Activated T-cell treated with anti-CD3 and anti-CD28 coated beads, Interleukin-2, amount 50 U/mL, for 24 hours (primary cell): Measurements from ENCODE around the gene KDELR3.

ENCODE experiments used
- DNase-seq: peaks from one replicate; pipeline ENCODE4 v3.0.0-alpha.2; 2020
- H3K27ac Mint-ChIP-seq: 2 replicates; pipeline ENCODE4 v1.8.0; 2020; ENCODE audit warnings: mild to moderate bottlenecking, mixed read lengths
- H3K27me3 Mint-ChIP-seq: 2 replicates; pipeline ENCODE4 v1.8.0; 2020; ENCODE audit warnings: mixed read lengths
- H3K36me3 Mint-ChIP-seq: 2 replicates; pipeline ENCODE4 v1.8.0; 2020; ENCODE audit warnings: low read depth, mixed read lengths
- H3K4me1 Mint-ChIP-seq: 2 replicates; pipeline ENCODE4 v1.8.0; 2020; ENCODE audit warnings: low read depth, mixed read lengths
- H3K4me3 Mint-ChIP-seq: 2 replicates; pipeline ENCODE4 v1.8.0; 2020; ENCODE audit warnings: mild to moderate bottlenecking, moderate library complexity, mixed read lengths
- H3K9me3 Mint-ChIP-seq: 2 replicates; pipeline ENCODE4 v1.8.0; 2020; ENCODE audit warnings: mixed read lengths

Gene KDELR3

DNA sequence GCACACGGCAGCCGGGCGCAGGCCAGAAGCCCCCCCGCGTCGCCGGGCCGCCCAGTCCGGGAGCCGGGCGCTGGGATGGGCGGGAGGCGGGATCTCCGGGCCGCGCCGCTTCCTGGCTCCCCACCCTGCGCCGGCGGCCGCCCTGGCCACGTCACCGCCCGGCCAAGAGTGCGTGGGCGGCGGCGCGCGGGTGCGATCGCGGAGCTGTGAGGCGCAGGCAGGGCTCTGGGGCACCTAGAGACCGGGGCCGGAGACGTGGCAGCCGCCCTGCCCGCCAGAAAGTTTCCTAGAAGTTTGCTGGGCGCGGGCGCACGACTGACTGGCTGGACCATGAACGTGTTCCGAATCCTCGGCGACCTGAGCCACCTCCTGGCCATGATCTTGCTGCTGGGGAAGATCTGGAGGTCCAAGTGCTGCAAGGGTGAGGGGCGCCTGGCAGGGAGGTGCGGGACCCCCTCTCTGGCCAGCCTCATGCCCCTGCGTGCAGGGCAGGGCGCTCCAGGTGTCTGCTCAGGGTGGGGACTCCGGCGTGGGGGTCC is at the start of gene KDELR3:
Gene KDELR3, plus strand, starts transcription at position 193 of the 539 bp plus-strand sequence. Its CDS starts 138 bp downstream, at position 331.
- no peaks in the 10 kb centered on the region for H3K36me3 Mint-ChIP-seq
- peaks cover 50% of the 10 kb centered on the region for H3K27me3 Mint-ChIP-seq
- DNase-seq: peak; percentile 73
- H3K4me3 Mint-ChIP-seq: peak within 1 kb of the TSS; percentile 60
- peak within 1 kb of the TSS; percentile 40 for H3K27ac Mint-ChIP-seq
- H3K4me1 Mint-ChIP-seq: peaks cover 10% of the 10 kb centered on the region
- no peaks in the 10 kb centered on the region for H3K9me3 Mint-ChIP-seq

DNA sequence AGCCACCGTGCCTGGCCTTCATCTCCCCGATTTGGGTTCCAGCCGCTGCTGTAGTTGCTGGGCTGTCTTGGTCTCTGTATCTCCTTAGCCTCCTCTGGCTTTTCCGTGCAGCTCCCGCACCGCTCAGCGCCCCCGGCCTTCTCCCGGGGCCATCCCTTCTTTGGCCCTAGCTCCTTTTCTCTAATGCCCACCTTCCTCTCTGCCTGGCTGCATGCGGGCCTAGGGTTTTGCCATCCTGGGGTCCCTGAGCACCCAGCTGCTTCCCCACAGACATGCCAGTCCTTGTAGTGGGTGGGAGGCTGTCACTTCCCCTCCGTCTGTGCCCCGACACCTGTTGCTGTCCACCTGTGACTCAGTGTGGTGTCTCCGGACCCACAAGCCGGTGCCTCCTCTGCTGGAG is 49.3 kb upstream of the KDELR3 start:
- H3K4me1 Mint-ChIP-seq: no peaks in the 10 kb centered on the region
- no peak for DNase-seq
- H3K36me3 Mint-ChIP-seq: no peaks in the 10 kb centered on the region
- H3K27me3 Mint-ChIP-seq: no peaks in the 10 kb centered on the region
- H3K9me3 Mint-ChIP-seq: no peaks in the 10 kb centered on the region
- no peak overlapping the region for H3K27ac Mint-ChIP-seq
- no peak overlapping the region for H3K4me3 Mint-ChIP-seq

DNA sequence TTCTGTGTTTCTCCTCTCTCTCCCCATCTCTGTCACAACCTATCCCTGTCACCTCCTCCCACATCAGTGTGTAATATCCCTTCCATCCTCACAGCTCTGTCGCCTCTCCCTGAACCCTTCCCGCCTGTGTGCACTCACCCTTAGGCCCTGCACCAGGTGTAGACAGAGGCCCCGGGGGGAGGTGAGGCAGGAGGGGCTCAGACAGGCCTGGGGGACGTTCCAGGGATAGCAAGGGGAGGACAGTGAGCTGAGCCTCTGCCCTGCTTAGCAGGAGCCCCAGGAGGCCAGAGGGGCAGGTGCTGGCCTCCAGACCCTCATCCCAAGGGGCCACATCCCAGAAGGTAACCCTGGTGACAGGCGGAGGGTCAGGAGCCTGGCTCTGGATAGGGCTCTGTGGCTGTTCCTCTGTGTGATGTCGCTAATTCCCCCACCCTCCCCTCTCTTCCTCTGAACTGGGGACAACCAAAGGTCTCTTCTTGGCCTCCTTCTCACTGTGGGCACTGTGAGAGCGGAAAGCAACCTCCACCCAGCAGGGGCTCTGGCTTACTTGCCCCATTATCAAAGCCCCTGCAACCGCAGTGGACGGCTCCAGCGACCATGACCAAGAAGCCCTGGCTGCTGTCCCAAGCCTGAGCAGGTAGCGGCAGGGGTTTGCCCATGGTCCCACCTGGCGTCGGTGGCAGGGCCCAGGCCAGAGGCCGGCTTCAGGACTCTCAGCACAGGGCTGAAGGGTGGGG is 48.6 kb upstream of the KDELR3 start:
- no peaks in the 10 kb centered on the region for H3K9me3 Mint-ChIP-seq
- no peaks in the 10 kb centered on the region for H3K27me3 Mint-ChIP-seq
- H3K4me3 Mint-ChIP-seq: no peak overlapping the region
- no peak for DNase-seq
- no peaks in the 10 kb centered on the region for H3K4me1 Mint-ChIP-seq
- no peaks in the 10 kb centered on the region for H3K36me3 Mint-ChIP-seq
- H3K27ac Mint-ChIP-seq: no peak overlapping the region

DNA sequence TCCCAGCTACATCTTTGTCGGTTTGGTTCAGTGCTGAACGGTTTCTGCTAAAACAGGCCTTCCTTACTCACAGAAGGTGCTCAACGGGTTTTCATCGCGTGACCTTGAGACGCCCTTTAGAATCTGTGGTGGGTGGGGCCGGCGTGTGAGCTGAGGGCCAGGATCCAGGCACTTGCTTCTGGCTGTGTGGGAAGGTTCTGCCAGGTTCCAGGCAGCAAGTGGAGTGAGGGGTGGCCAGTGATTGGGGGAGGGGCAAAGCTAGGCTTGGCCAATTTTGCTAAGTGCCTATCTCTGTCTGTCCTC is 48.1 kb upstream of the KDELR3 start:
- H3K9me3 Mint-ChIP-seq: no peaks in the 10 kb centered on the region
- H3K36me3 Mint-ChIP-seq: no peaks in the 10 kb centered on the region
- no peak overlapping the region for H3K27ac Mint-ChIP-seq
- H3K27me3 Mint-ChIP-seq: no peaks in the 10 kb centered on the region
- no peak overlapping the region for H3K4me3 Mint-ChIP-seq
- no peaks in the 10 kb centered on the region for H3K4me1 Mint-ChIP-seq
- DNase-seq: no peak

DNA sequence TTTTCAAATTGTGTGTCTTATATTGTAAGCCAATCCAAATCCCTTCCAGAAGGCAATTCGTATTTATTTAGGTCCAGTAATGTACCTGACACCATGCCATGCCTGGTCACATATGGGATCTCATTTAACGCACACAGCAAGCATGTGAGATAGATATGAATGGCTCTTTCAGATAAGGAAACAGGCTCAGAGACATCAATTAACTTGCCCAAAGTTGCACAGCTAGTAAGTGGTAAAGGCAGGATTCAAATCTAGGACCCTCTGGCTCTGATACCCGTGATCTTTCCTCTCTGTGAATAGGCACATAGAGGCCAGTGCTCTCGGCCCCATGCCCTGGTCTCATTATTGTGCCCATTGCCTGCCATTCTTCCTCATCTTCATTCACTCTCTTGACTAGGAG is 47.2 kb upstream of the KDELR3 start:
- Mint-ChIP-seq H3K27me3 (no peaks in the 10 kb centered on the region), H3K4me1 (no peaks in the 10 kb centered on the region)

DNA sequence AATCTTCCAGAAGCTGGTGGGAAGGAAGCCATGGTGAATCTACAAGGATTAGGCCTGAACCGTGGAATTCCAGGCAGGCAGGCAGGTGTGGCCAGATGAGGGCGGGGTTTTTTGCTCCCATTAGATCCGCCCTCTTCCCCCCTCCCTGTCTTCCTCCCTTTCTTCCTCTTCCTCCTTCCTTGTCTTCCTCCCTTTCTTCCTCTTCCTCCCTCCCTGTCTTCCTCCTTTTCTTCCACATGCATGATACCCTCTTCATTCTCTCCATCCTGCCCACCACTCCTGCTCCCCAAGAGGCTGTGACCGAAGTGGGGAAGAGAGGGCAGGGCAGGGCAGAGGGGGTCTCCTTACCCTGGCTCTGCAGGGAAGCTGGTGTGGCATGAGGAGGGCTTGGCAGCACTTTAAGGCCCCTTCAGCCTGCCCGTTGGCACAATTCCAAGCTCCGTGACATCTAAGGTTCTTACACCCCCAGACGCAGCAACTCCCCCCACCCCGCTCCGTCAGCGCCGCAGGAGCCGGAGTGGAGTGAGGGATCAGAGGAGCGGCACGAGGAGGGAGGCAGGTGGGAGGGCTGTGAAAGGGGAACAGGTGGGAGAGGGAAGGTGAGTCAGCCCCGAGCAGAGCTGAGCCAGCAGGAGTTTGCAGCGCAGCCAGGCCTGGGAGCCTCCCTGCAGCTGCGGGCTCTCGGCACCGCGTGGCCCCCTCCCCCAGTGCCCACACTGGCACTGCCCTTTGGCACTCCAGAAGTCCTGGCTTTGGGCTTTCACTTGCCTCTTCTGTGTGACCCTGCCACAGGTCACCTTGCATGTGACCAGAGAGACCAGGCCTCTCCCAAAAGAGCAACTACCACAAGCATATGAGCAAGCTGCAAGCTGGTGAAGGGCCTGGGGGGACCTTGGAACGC is 45.0 kb upstream of the KDELR3 start:
- H3K9me3 Mint-ChIP-seq: no peaks in the 10 kb centered on the region
- no peaks in the 10 kb centered on the region for H3K36me3 Mint-ChIP-seq
- no peak overlapping the region for H3K27ac Mint-ChIP-seq
- DNase-seq: no peak
- H3K27me3 Mint-ChIP-seq: no peaks in the 10 kb centered on the region
- H3K4me3 Mint-ChIP-seq: no peak overlapping the region
- H3K4me1 Mint-ChIP-seq: no peaks in the 10 kb centered on the region

More for the DNA sequence above, 47.2 kb upstream of the KDELR3 start:
- Mint-ChIP-seq H3K36me3 (no peaks in the 10 kb centered on the region), H3K9me3 (no peaks in the 10 kb centered on the region), H3K27ac (no peak overlapping the region), H3K4me3 (no peak overlapping the region)
- DNase-seq: no peak

DNA sequence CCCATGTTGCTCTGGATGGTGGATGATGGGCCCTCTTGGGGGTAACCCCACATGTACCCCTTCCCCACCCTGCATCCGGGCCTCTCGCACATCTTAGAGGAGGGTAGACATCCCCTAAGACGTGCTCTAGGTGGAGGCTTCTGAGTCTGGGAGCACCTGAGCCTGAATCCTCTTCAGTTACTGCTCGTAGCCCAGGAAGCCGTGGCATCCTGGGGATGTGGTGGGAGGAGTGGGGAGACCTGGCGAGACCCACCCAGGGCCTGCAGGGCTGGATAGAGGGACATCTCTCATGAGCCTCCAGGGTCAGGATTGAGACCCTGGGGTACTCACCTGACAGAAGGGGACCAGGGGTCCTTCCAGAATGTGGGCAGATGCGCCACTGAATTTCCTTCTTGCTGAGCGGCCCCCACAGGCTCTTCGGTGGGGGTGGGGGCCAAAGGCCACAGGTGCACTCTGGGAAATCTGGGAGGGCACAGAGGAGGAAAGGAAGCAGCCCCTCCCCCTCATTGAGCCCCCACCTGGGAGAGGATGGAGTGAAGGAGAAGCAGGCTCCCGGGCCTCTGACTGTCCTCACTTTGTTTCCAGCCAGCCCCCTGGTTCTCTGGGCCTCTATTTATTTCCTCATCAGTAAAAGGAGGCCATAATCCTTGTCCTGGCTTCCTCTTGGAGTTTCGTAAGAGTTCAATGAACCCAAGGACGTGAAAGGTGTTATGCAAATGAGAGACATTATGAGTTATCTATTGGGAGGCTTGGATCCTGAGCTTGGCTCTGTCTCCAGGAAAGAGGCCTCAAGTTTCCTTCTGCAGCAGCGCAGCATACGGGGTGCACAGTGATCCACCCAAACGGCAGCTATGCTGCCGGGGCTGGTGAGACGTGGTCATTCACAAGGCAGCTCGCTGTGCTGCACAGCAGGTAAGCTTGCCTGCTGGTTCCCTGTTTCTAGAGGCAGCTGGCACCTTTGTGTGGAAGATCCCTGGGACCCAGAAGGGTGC is 44.1 kb upstream of the KDELR3 start:
- H3K36me3 Mint-ChIP-seq: no peaks in the 10 kb centered on the region

DNA sequence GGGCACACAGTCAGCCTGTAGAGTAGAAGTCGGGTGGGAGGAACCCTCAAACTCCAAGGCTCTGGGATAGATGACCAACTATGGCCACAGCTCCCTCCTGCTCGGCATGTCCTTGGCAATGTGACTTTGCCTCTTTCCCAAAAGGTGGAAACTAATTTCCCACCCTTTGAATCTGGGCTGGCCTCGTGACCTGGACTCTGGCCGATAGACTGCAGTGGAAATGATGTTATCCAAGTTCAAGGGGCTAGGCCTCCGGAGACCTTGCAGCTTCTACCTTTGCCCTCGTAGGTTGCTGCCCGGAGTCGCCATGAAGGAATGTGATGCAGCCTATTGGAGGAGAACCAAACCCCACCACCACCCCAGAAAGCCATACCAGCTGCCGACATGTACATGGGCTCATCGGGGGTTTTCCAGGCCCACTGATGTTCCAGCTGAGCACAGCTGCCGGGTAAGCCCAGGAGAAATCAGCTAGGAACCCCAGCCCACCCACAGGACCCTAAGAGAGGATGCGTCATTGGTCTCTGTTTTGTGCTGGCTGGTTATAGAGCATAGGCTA is 43.3 kb upstream of the KDELR3 start:
- Mint-ChIP-seq H3K4me1 (no peaks in the 10 kb centered on the region), H3K9me3 (no peaks in the 10 kb centered on the region), H3K36me3 (no peaks in the 10 kb centered on the region), H3K27ac (no peak overlapping the region), H3K27me3 (no peaks in the 10 kb centered on the region), H3K4me3 (no peak overlapping the region)
- DNase-seq: no peak

More for the DNA sequence above, 44.1 kb upstream of the KDELR3 start:
- no peak for DNase-seq
- Mint-ChIP-seq H3K27me3 (no peaks in the 10 kb centered on the region), H3K4me1 (no peaks in the 10 kb centered on the region), H3K4me3 (no peak overlapping the region), H3K9me3 (no peaks in the 10 kb centered on the region), H3K27ac (no peak overlapping the region)

DNA sequence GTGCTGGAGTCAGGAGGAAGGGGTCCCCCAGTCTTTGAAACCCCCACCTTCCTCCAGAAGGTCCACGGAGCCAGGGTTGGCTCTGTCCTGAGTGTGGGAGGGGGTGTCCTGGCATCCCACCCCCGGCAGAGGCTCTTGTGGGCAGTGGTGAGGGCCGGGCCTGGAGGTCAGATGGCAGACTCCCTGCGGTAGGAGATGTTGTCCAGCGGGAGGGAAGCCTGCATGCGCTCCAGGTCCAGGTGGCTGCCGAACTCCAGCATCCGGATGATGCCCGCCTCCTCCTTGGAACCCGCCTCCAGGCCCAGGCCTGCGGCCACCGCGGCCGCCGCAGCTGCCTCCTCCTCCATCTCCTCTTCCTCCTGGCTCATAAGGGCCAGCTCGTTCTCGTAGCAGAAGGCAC is 41.3 kb upstream of the KDELR3 start:
- Mint-ChIP-seq H3K36me3 (no peaks in the 10 kb centered on the region), H3K9me3 (no peaks in the 10 kb centered on the region), H3K27me3 (no peaks in the 10 kb centered on the region), H3K4me1 (no peaks in the 10 kb centered on the region), H3K4me3 (no peak overlapping the region), H3K27ac (no peak overlapping the region)
- DNase-seq: no peak

DNA sequence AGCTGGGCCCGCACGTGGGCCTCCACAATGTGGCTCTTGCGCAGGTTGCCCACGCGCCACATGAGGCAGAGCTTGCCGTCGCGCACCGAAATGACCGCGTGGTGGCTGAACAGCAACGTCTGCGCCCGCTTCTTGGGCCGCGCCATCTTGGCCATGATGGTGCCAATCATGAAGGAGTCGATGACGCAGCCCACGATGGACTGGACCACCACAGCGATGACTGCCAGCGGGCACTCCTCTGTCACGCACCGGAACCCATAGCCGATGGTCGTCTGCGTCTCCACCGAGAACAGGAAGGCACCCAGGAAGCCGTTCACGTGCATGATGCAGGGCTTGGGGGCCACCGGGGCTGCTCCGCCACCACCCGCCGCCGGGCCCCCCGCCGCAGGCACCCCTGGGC is 40.4 kb upstream of the KDELR3 start:
- H3K27me3 Mint-ChIP-seq: no peaks in the 10 kb centered on the region
- no peaks in the 10 kb centered on the region for H3K9me3 Mint-ChIP-seq
- H3K4me3 Mint-ChIP-seq: no peak overlapping the region
- H3K36me3 Mint-ChIP-seq: no peaks in the 10 kb centered on the region
- H3K27ac Mint-ChIP-seq: no peak overlapping the region
- DNase-seq: no peak
- no peaks in the 10 kb centered on the region for H3K4me1 Mint-ChIP-seq

DNA sequence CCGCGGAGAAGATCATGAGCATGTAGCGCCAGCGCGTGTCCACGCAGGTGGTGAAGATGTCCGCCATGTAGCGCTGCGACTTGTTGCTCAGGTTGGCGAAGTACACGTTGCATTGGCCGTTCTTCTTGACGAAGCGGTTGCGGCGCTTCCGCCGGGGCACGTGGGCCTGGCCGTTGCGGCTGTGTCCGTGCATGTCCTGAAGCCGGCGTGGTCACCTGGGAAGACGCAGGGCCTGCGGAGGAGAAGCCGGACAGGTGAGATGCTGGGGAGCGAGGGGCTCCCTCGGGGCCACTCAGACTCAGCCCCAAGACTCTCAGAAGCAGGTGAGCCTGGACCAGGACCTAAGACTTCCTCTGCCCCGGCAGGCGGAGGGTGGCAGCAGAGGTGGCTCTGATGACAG is 40.0 kb upstream of the KDELR3 start:
- no peak for DNase-seq
- no peaks in the 10 kb centered on the region for H3K36me3 Mint-ChIP-seq
- H3K4me3 Mint-ChIP-seq: no peak overlapping the region
- H3K4me1 Mint-ChIP-seq: no peaks in the 10 kb centered on the region
- H3K27me3 Mint-ChIP-seq: no peaks in the 10 kb centered on the region
- no peak overlapping the region for H3K27ac Mint-ChIP-seq
- no peaks in the 10 kb centered on the region for H3K9me3 Mint-ChIP-seq

DNA sequence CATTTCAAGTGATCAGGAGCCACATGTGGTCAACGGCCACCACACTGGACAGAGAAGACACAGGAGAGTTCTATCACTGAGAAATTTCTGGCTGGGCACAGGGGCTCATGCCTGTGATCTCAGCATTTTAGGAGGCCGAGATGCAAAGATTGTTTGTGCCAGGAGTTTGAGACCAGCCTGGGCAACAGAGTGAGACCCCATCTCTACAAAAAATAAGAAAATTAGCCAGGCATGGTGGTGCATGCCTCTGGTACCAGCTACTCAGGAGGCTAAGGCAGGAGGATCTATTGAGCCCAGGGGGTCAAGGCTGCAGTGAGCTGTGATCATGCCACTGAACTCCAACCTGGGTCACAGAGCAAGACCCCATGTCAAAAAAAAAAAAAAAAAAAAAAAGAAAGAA is 39.2 kb upstream of the KDELR3 start:
- Mint-ChIP-seq H3K27me3 (no peaks in the 10 kb centered on the region), H3K4me3 (no peak overlapping the region), H3K9me3 (no peaks in the 10 kb centered on the region), H3K4me1 (no peaks in the 10 kb centered on the region), H3K36me3 (no peaks in the 10 kb centered on the region), H3K27ac (no peak overlapping the region)
- DNase-seq: no peak

DNA sequence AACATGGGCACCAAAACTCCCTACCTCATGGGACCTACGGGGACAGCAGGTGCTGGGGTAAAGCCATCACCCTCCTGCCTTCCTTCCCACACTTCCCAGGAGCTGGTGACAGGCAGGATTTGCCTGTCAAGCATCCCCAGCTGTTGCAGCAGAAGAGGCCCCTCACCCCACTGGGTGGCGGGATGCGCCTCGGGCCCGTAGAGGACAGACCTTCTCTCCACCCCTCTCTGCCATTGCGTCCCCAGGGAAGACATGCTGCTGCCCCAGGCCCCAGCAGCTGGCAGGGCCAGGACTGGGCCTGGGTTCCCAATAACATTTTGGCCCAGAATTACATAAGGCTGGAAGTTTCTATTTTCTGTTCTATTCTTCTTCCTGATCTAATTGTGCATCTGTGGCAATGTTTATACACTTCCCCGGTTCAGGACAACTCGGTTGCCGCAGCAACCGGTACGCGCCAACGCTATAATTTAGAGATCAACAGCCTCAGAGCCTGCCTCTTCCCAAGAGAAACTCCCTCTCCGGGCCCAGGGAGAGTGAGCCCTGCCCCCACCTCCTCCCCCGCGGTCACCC is 38.3 kb upstream of the KDELR3 start:
- no peak overlapping the region for H3K4me3 Mint-ChIP-seq
- no peaks in the 10 kb centered on the region for H3K27me3 Mint-ChIP-seq
- H3K36me3 Mint-ChIP-seq: no peaks in the 10 kb centered on the region
- H3K9me3 Mint-ChIP-seq: no peaks in the 10 kb centered on the region
- no peak overlapping the region for H3K27ac Mint-ChIP-seq
- H3K4me1 Mint-ChIP-seq: no peaks in the 10 kb centered on the region
- DNase-seq: no peak
